NCI-H2107 (cell line): ENCODE measurements around the gene ODF2L.
"Not testable (repeated sequence)": the region's sequence is repeated elsewhere in the genome, so short reads cannot be mapped to it uniquely, and the experiment has no call there.

Experiments used
- DNase-seq: peaks from one replicate; lab custom pipeline; 2025; lab: John Stamatoyannopoulos, UW

ODF2L gene

GRCh38 chr1:86387916-86388627 lies 8.1 kb downstream of the ODF2L start:
- no peak for DNase-seq

GRCh38 chr1:86382878-86383277 lies 13.2 kb downstream of the ODF2L start:
- no peak for DNase-seq

GRCh38 chr1:86381223-86381622 lies 14.9 kb downstream of the ODF2L start:
- no peak for DNase-seq

GRCh38 chr1:86380257-86380861 lies 15.8 kb downstream of the ODF2L start:
- peak; percentile 51 for DNase-seq

GRCh38 chr1:86378813-86379212 lies 17.3 kb downstream of the ODF2L start:
- no peak for DNase-seq

- DNase-seq: no peak
Observed at GRCh38 chr1:86377341-86377740, 18.8 kb downstream of the ODF2L start.

- no peak for DNase-seq
Observed at GRCh38 chr1:86375688-86376087, 20.4 kb downstream of the ODF2L start.

- DNase-seq: no peak
Observed at GRCh38 chr1:86370601-86371022, 25.5 kb downstream of the ODF2L start.

GRCh38 chr1:86365896-86366295 lies 30.2 kb downstream of the ODF2L start:
- no peak for DNase-seq

GRCh38 chr1:86362807-86363206 lies 33.3 kb downstream of the ODF2L start:
- no peak for DNase-seq

- DNase-seq: no peak
Observed at GRCh38 chr1:86357796-86358195, 38.3 kb downstream of the ODF2L start.

GRCh38 chr1:86356247-86356646 lies 39.9 kb downstream of the ODF2L start:
- DNase-seq: no peak

GRCh38 chr1:86352086-86352485 lies 44.0 kb downstream of the ODF2L start:
- no peak for DNase-seq

- DNase-seq: not testable (repeated sequence)
Observed at GRCh38 chr1:86350230-86350629, 45.9 kb downstream of the ODF2L start.

GRCh38 chr1:86346388-86346787 lies 49.7 kb downstream of the ODF2L start:
- DNase-seq: no peak

- DNase-seq: no peak
Observed at GRCh38 chr1:86345042-86345441, 51.1 kb downstream of the ODF2L start.

- DNase-seq: no peak
Observed at GRCh38 chr1:86339906-86340305, 56.2 kb downstream of the ODF2L start.

GRCh38 chr1:86339014-86339812 lies 56.9 kb downstream of the ODF2L start:
- no peak for DNase-seq

- DNase-seq: no peak
Observed at GRCh38 chr1:86335916-86336315, 60.2 kb downstream of the ODF2L start.

GRCh38 chr1:86325264-86325663 lies 70.9 kb downstream of the ODF2L start:
- no peak for DNase-seq

GRCh38 chr1:86324130-86324822 lies 71.8 kb downstream of the ODF2L start:
- no peak for DNase-seq

GRCh38 chr1:86322241-86322640 lies 73.9 kb downstream of the ODF2L start:
- no peak for DNase-seq
